ENCODE measurements around the gene ZEB2. TPM values are rescaled to one million over a fixed set of nuclear protein-coding genes. Genes with fewer than 3 reads are reported as not detected.

The ZEB2 gene
- total RNA-seq (100 to 1,000 TPM in 8 of 9 donors, 10 to 100 TPM in 1; 91.0 to 226 (median 153) TPM), polyA plus RNA-seq (10 to 100 TPM; 29.0 to 95.8 (median 54.3) TPM)
- long read RNA-seq, donor 1, full-length matches to known transcripts, result 12 of 12 reads
- long read RNA-seq, donor 1, partial matches to known transcripts, result 0 of 12 reads
- long read RNA-seq, donor 1, other reads (novel, unspliced or antisense), result 0 of 12 reads
- long read RNA-seq, donor 2, full-length matches to known transcripts, result 4 of 10 reads
- long read RNA-seq, donor 2, partial matches to known transcripts, result 6 of 10 reads
- long read RNA-seq, donor 2, other reads (novel, unspliced or antisense), result 0 of 10 reads
- long read RNA-seq, donor 3, partial matches to known transcripts, result 0 of 9 reads
- long read RNA-seq, donor 3, other reads (novel, unspliced or antisense), result 0 of 9 reads
- long read RNA-seq, donor 4, partial matches to known transcripts, result 7 of 20 reads
- long read RNA-seq, donor 4, other reads (novel, unspliced or antisense), result 11 of 20 reads
- long read RNA-seq, donor 5, full-length matches to known transcripts, result 31 of 49 reads
- long read RNA-seq, donor 5, partial matches to known transcripts, result 10 of 49 reads
- long read RNA-seq, donor 5, other reads (novel, unspliced or antisense), result 8 of 49 reads
- long read RNA-seq, donor 6, partial matches to known transcripts, result 7 of 22 reads
- long read RNA-seq, donor 6, other reads (novel, unspliced or antisense), result 11 of 22 reads
- long read RNA-seq, donor 7, partial matches to known transcripts, result 0 of 1 reads
- long read RNA-seq, donor 7, other reads (novel, unspliced or antisense), result 0 of 1 reads
- long read RNA-seq, donor 8, partial matches to known transcripts, result 12 of 20 reads
- long read RNA-seq, donor 8, other reads (novel, unspliced or antisense), result 0 of 20 reads
- long read RNA-seq, donor 9, partial matches to known transcripts, result 8 of 10 reads
- long read RNA-seq, donor 9, other reads (novel, unspliced or antisense), result 0 of 10 reads
- long read RNA-seq, donor 10, partial matches to known transcripts, result 7 of 11 reads
- long read RNA-seq, donor 10, other reads (novel, unspliced or antisense), result 0 of 11 reads

- Histone ChIP-seq H3K4me1 (replicated peaks in 1 of 2) (peaks cover 0 to 12% of the 10 kb centered on the region in 2 donors), H3K36me3 (replicated peaks in 1 of 2) (no peaks in the 10 kb centered on the region), H3K27me3 (no peaks in the 10 kb centered on the region), H3K9me3 (replicated peaks in 1 of 3) (no peaks in the 10 kb centered on the region), H3K4me3 (peak within 1 kb of the TSS in 3 of 4 donors; percentile 73 to 94 (median 92)), H3K27ac (peak within 1 kb of the TSS; percentile 91 to 100 (median 99))
- intact Hi-C loops (cut with DNase I), result loop anchor here in 1 of 2 donors (10.0 kb wide), 1 partner anchor 55 kb away; no protein-coding TSS in a partner anchor
- TF ChIP-seq CTCF (IDR thresholded peaks at IDR 0.05), result peak; percentile 33 to 75 (median 64)
- peak; percentile 74 to 84 for TF ChIP-seq POLR2A (IDR thresholded peaks at IDR 0.05)
- peak; percentile 69 to 86 (median 72) for DNase-seq
- WGBS, 4 donors, result 0 to 2% (median 1%) methylated on average over 29 of the region's 29 CpGs
Measured at GRCh38 chr2:144519934-144520731, at the start of gene ZEB2. Gene ZEB2 (minus strand): TSS chr2:144520119. CDS start chr2:144517350, 2,769 bp downstream.

- no peaks in the 10 kb centered on the region for H3K9me3 ChIP-seq (replicated peaks in 1 of 3)
- H3K36me3 ChIP-seq (replicated peaks in 1 of 2), result no peaks in the 10 kb centered on the region
- H3K27me3 ChIP-seq, result no peaks in the 10 kb centered on the region
- TF ChIP-seq CTCF (IDR thresholded peaks at IDR 0.05), result no peak
- no peak for TF ChIP-seq POLR2A (IDR thresholded peaks at IDR 0.05)
- DNase-seq, result no peak
- intact Hi-C loops (cut with DNase I), result no loop called here
- no peaks in the 10 kb centered on the region for H3K4me1 ChIP-seq (replicated peaks in 1 of 2)
- H3K27ac ChIP-seq, result no peak overlapping the region
- 77 to 80% (median 79%) methylated on average over 4 of the region's 4 CpGs for WGBS, 4 donors
- H3K4me3 ChIP-seq, result no peak overlapping the region
Measured at GRCh38 chr2:144567745-144568144, 47.8 kb upstream of the ZEB2 start.

- Histone ChIP-seq H3K9me3 (replicated peaks in 1 of 3) (no peaks in the 10 kb centered on the region), H3K4me1 (replicated peaks in 1 of 2) (no peaks in the 10 kb centered on the region), H3K4me3 (no peak overlapping the region), H3K36me3 (replicated peaks in 1 of 2) (no peaks in the 10 kb centered on the region), H3K27ac (no peak overlapping the region), H3K27me3 (no peaks in the 10 kb centered on the region)
- intact Hi-C loops (cut with DNase I), result no loop called here
- 83 to 95% (median 92%) methylated on average over 2 of the region's 2 CpGs for WGBS, 4 donors
- DNase-seq, result no peak
- no peak for TF ChIP-seq CTCF (IDR thresholded peaks at IDR 0.05)
- no peak for TF ChIP-seq POLR2A (IDR thresholded peaks at IDR 0.05)
Measured at GRCh38 chr2:144566448-144566847, 46.5 kb upstream of the ZEB2 start.

Measured in adrenal gland (tissue), 19 donors.